K562 (cell line): ENCODE results near the gene PARD3B. TPM values are rescaled to one million over a fixed set of nuclear protein-coding genes. Genes with fewer than 3 reads are reported as not detected.
A peak's percentile ranks its signal among the peaks of the same experiment; 100 is the strongest.

Experiments used
- ATAC-seq: fragments of 200-7000 bp; cut with Tn5 transposase; 3 replicates; pipeline ENCODE4 v1.9.1; 2020; ENCODE audit warnings: moderate library complexity
- BruUV-seq: library from RNA; stranded (reverse); fragments of 400-500 nt; replicated peaks from 2 replicates; lab custom pipeline; 2021; lab: Mats Ljungman, UMichigan
- CTCF ChIA-PET: fragments of 300-600 bp; formaldehyde crosslinking; extraction: SDS; loops from one replicate; lab custom pipeline; 2021; ENCODE audit warnings: low intra/inter-chr PET ratio; lab: Yijun Ruan, JAX
- POLR2A ChIA-PET: fragments of 300-600, 350-650 bp; sonication (Branson Sonifier 250); formaldehyde crosslinking; extraction: SDS; loops from one replicate; lab custom pipeline; 2021; ENCODE audit warnings: antibody characterized with exemption, inconsistent platforms; lab: Yijun Ruan, JAX
- DNase-seq, 4 experiments: peaks; one replicate each; pipeline versions ENCODE4 v3.0.0 to v3.0.0-alpha.2; 2011 to 2018; ENCODE audit warnings: low spot score in 3 of 4, mixed read lengths in 3 of 4; ENCODE audit errors: extremely low read depth in 1 of 4
- FAIRE-seq: peaks from 2 replicates; lab custom pipeline; 2011; peaks lifted over from hg19 to GRCh38; lab: Jason Lieb, UNC
- H2AFZ ChIP-seq: 2 replicates; pipeline ENCODE4 v1.6.0; 2011; ENCODE audit warnings: low read depth, low read length, control low read depth, inconsistent platforms
- H3K27ac ChIP-seq: fragments of 200-600 bp; 3 replicates; pipeline ENCODE4 v1.8.0; 2011; ENCODE audit warnings: low read depth, mild to moderate bottlenecking, control low read depth, inconsistent platforms, low read length, moderate library complexity, mixed read lengths; ENCODE audit errors: extremely low read depth
- H3K27me3 ChIP-seq, 2 experiments: fragments of 300-600 bp in 1 of 2; 2 replicates in 1 of 2; 3 replicates in 1 of 2; pipeline versions ENCODE4 v1.6.0 to v1.8.0; 2011; ENCODE audit warnings: inconsistent platforms in 2 of 2, low read length in 2 of 2, mild to moderate bottlenecking in 1 of 2, mixed read lengths in 1 of 2, moderate library complexity in 1 of 2; ENCODE audit not compliant: control insufficient read depth in 2 of 2, insufficient read depth in 2 of 2
- H3K36me3 ChIP-seq: fragments of 300-600 bp; 3 replicates; pipeline ENCODE4 v1.8.0; 2011; ENCODE audit warnings: mild to moderate bottlenecking, low read length, inconsistent platforms; ENCODE audit not compliant: control insufficient read depth, insufficient read depth
- H3K4me1 ChIP-seq, 2 experiments: fragments of 200-600 bp in 1 of 2; replicated peaks in 1 of 2; 2 replicates in 1 of 2; 3 replicates in 1 of 2; pipeline versions ENCODE4 v1.5.1 to v1.8.0; 2011; ENCODE audit warnings: inconsistent platforms in 2 of 2, low read length in 2 of 2, mild to moderate bottlenecking in 1 of 2, mixed read lengths in 1 of 2, moderate library complexity in 1 of 2; ENCODE audit not compliant: control insufficient read depth in 2 of 2, insufficient read depth in 2 of 2
- H3K4me2 ChIP-seq: 2 replicates; pipeline ENCODE4 v1.6.1; 2011; ENCODE audit warnings: low read length, control low read depth, inconsistent platforms, mixed read lengths; ENCODE audit not compliant: insufficient read depth
- H3K4me3 ChIP-seq: fragments of 200-600 bp; sonication (generic), shearing (Covaris generic); 2 replicates; pipeline ENCODE4 v1.5.1; 2016; ENCODE audit warnings: control low read depth, inconsistent platforms
- H3K79me2 ChIP-seq: fragments of 200-600 bp; 3 replicates; pipeline ENCODE4 v1.8.0; 2011; ENCODE audit warnings: low read length, inconsistent platforms; ENCODE audit not compliant: control insufficient read depth, insufficient read depth
- H3K9ac ChIP-seq, 2 experiments: 2 replicates each; pipeline versions ENCODE4 v1.6.0 to v1.6.1; 2011; ENCODE audit warnings: low read depth in 2 of 2, low read length in 2 of 2, control low read depth in 1 of 2, inconsistent platforms in 1 of 2, mild to moderate bottlenecking in 1 of 2, mixed read lengths in 1 of 2; ENCODE audit not compliant: insufficient read depth in 1 of 2
- H3K9me1 ChIP-seq: one replicate; pipeline ENCODE4 v1.6.0; 2011; ENCODE audit warnings: inconsistent platforms, mild to moderate bottlenecking, low read length, moderate library complexity; ENCODE audit not compliant: control insufficient read depth, insufficient read depth
- H3K9me3 ChIP-seq: replicated peaks from 2 replicates; pipeline ENCODE4 v1.5.1; 2011; ENCODE audit warnings: low read depth, low read length, inconsistent platforms; ENCODE audit not compliant: control insufficient read depth, insufficient read depth
- H4K20me1 ChIP-seq: replicated peaks from 2 replicates; pipeline ENCODE4 v1.6.1; 2011; ENCODE audit warnings: low read length, inconsistent platforms, mixed read lengths; ENCODE audit not compliant: control insufficient read depth, insufficient read depth
- BACH1 ChIP-seq: fragments of 200-800 bp; sonication (Bioruptor generic); IDR thresholded peaks from 2 replicates; pipeline ENCODE4 v1.6.1; 2016; ENCODE audit warnings: missing genetic modification characterization, missing compliant biosample characterization
- C11orf30 ChIP-seq: fragments of 450-650 bp; IDR thresholded peaks from 2 replicates; pipeline ENCODE4 v1.6.1; 2016; ENCODE audit warnings: low read depth, mild to moderate bottlenecking
- CBX2 ChIP-seq: fragments of 200-600 bp; sonication (generic); IDR thresholded peaks from one replicate; pipeline ENCODE4 v1.6.1; 2012; ENCODE audit warnings: mild to moderate bottlenecking, low read length, inconsistent platforms; ENCODE audit not compliant: insufficient read depth, poor library complexity, severe bottlenecking
- FOSL1 ChIP-seq: fragments of 200-800 bp; sonication (Bioruptor generic); conservative IDR thresholded peaks from 2 replicates; pipeline ENCODE4 v1.6.1; 2016; ENCODE audit warnings: missing genetic modification characterization, missing compliant biosample characterization
- ILK ChIP-seq: fragments of 450-650 bp; IDR thresholded peaks from 2 replicates; pipeline ENCODE4 v1.6.1; 2016; ENCODE audit warnings: missing genetic modification characterization, low read depth, mild to moderate bottlenecking, missing compliant biosample characterization, moderate library complexity, borderline replicate concordance
- JUND ChIP-seq, 2 experiments: IDR thresholded peaks; 2 replicates in 1 of 2; 3 replicates in 1 of 2; pipeline ENCODE4 v1.6.1; 2011; ENCODE audit warnings: borderline replicate concordance in 2 of 2, low read depth in 2 of 2, low read length in 2 of 2, improper control_type of control experiment in 1 of 2, missing biosample characterization in 1 of 2, missing genetic modification characterization in 1 of 2, missing genetic modification reagents in 1 of 2
- MAFG ChIP-seq: fragments of 450-650 bp; conservative IDR thresholded peaks from 2 replicates; pipeline ENCODE4 v1.6.1; 2016; ENCODE audit warnings: missing genetic modification characterization, missing compliant biosample characterization
- MXI1 ChIP-seq: IDR thresholded peaks from 2 replicates; pipeline ENCODE4 v1.6.1; 2011; ENCODE audit warnings: low read depth, mild to moderate bottlenecking, improper control_type of control experiment, low read length
- NFE2 ChIP-seq: IDR thresholded peaks from 2 replicates; pipeline ENCODE4 v1.6.1; 2014; ENCODE audit warnings: antibody characterized with exemption, low read depth
- POLR2B ChIP-seq: fragments of 450-650 bp; IDR thresholded peaks from 2 replicates; pipeline ENCODE4 v1.6.1; 2018; ENCODE audit warnings: low read depth; ENCODE audit not compliant: partially characterized antibody
- WGBS: fragments of 100-300 bp; shearing (Covaris generic); methylation state at CpG from one replicate; pipeline ENCODE4 v1.1.6; 2016; ENCODE audit warnings: low coverage, mixed read lengths; ENCODE audit not compliant: insufficient coverage; ENCODE audit errors: missing lambda C conversion rate; 5-methylcytosine and 5-hydroxymethylcytosine counted together
- in situ Hi-C: fragments of 300-500 bp; cut with MboI; formaldehyde crosslinking; loops from 4 replicates; pipeline ENCODE4 v1.15.0; 2018; ENCODE audit warnings: inconsistent platforms, mixed read lengths
- intact Hi-C: fragments of 100-400 bp; cut with micrococcal nuclease; formaldehyde crosslinking; loops from 2 replicates; pipeline ENCODE4 v1.14.2; 2022
- polyA plus RNA-seq, 8 experiments: library from polyadenylated mRNA; depleted of rRNA in 4 of 8; stranded (reverse) in 5 of 8; unstranded in 3 of 8; fragments of >200 nt; fragmentation: Nextera tagmentation in 2 of 8; fragmentation: Illumina TruSeq in 1 of 8; extraction: Ambion mirVana in 2 of 8; extraction: Trizol in 1 of 8; gene quantifications; 2 replicates each; pipeline versions ENCODE4 v1.2.1 to v1.2.3, GENCODE V29; 2011 to 2014; ENCODE audit warnings: inconsistent platforms in 1 of 8, missing spikeins in 1 of 8
- total RNA-seq, 7 experiments: library from RNA; depleted of rRNA in 6 of 7; stranded (reverse); fragments of >200 nt in 6 of 7; fragmentation: Illumina TruSeq in 2 of 7; extraction: Trizol in 2 of 7; gene quantifications; 2 replicates each; pipeline versions ENCODE4 v1.2.1 to v1.2.3, GENCODE V29; 2011 to 2021; ENCODE audit warnings: low replicate concordance in 1 of 7
- TF ChIP-seq, protein P1 (sequence below): fragments of 250-450 bp; sonication (Bioruptor Pico); IDR thresholded peaks from 2 replicates; pipeline ENCODE4 v1.4.0; 2020
- TF ChIP-seq, protein P2 (sequence below): fragments of 250-450 bp; sonication (Bioruptor Pico); IDR thresholded peaks from 2 replicates; pipeline ENCODE4 v1.8.0; 2021; ENCODE audit warnings: borderline replicate concordance, mild to moderate bottlenecking, moderate library complexity; ENCODE audit not compliant: poor library complexity, severe bottlenecking
- TF ChIP-seq, protein P3 (sequence below): fragments of 450-650 bp; IDR thresholded peaks from 2 replicates; pipeline ENCODE4 v1.6.1; 2018; ENCODE audit not compliant: partially characterized antibody

Gene PARD3B
- total and polyA plus RNA-seq, 9 of the 15 experiments (the other 6 are each of a cell fraction or from before 2014, with no cell fraction given), result 0.15 to 3.0 (median 1.1) TPM

DNA sequence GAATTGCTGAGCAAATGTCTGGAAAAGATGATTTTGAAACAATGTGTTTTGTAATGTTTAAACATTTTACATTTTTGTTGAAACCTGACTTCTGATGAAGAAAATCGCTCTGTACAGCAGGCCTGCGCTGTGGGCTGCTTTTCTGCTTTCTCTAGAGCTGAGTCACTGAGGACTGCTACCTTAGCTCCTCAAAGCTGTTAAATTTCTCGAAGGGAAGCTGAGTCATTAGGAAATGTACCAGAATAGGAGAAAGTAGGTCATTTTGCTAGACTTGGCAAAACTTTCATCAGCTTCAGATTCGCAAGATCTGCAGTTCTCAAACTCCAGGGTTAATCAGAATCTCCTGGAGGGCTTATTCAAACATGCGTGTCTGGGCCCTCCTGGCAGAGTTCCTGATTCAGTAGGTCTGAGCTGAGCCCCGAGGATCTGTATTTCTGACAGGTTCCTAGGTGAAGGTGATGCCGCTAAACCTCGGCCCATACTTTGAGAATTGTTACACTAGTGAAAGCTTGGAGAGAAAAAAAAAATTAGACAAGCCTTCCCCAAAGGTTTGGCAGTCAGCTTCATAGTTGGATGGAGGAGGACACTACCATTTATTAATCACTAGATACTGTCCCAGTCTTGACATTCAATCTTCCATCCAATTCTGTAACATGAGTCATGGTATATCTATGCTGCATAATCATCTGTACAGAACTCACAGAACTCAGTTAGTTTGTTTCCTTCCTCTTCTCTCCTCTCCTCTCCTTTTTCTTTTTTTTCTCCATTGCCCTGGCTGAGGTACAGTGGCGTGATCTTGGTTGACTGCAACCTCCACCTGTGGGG is 297.6 kb downstream of the PARD3B start:
- intact Hi-C loops (no loop called here), in situ Hi-C loops (no loop called here)
- H3K27me3 ChIP-seq, result no peaks in the 10 kb centered on the region
- no peaks in the 10 kb centered on the region for H3K79me2 ChIP-seq
- no peak overlapping the region for H2AFZ ChIP-seq
- no peak overlapping the region for H3K9ac ChIP-seq
- POLR2A ChIA-PET, result interaction anchor here (0.6 to 0.7 kb wide), 3 partner anchors 9 to 806 kb away, joined by 3 to 5 read pairs (median 4); no protein-coding TSS in a partner anchor
- peak; percentile 51; the same call in 1 of the 3 replicates for ATAC-seq
- CTCF ChIA-PET, result no interaction called here
- H3K9me1 ChIP-seq, result no peaks in the 10 kb centered on the region
- H3K4me2 ChIP-seq, result no peak overlapping the region
- no peaks in the 10 kb centered on the region for H4K20me1 ChIP-seq
- BruUV-seq, result no TSS peak
- H3K36me3 ChIP-seq, result no peaks in the 10 kb centered on the region
- peak in 2 of 4 experiments; percentile 6 to 8 for DNase-seq
- no peak overlapping the region for H3K27ac ChIP-seq
- H3K4me3 ChIP-seq, result no peak overlapping the region
- H3K4me1 ChIP-seq, result no peaks in the 10 kb centered on the region
- no peaks in the 10 kb centered on the region for H3K9me3 ChIP-seq
- 3% methylated on average over 8 of the region's 9 CpGs for WGBS
- peak; percentile 67 for FAIRE-seq
- peak; percentile 72 for TF ChIP-seq BACH1 (tag)
- TF ChIP-seq MAFG (tag), result peak; percentile 49
- no peak for TF ChIP-seq MXI1
- TF ChIP-seq, protein P1, sequence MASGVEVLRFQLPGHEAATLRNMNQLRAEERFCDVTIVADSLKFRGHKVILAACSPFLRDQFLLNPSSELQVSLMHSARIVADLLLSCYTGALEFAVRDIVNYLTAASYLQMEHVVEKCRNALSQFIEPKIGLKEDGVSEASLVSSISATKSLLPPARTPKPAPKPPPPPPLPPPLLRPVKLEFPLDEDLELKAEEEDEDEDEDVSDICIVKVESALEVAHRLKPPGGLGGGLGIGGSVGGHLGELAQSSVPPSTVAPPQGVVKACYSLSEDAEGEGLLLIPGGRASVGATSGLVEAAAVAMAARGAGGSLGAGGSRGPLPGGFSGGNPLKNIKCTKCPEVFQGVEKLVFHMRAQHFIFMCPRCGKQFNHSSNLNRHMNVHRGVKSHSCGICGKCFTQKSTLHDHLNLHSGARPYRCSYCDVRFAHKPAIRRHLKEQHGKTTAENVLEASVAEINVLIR, result no peak
- peak; percentile 60 for TF ChIP-seq FOSL1 (tag)
- TF ChIP-seq ILK (tag), result no peak
- TF ChIP-seq CBX2, result no peak
- TF ChIP-seq, protein P2, sequence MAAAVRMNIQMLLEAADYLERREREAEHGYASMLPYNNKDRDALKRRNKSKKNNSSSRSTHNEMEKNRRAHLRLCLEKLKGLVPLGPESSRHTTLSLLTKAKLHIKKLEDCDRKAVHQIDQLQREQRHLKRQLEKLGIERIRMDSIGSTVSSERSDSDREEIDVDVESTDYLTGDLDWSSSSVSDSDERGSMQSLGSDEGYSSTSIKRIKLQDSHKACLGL (CRISPR knock-in tag), result no peak
- TF ChIP-seq, protein P3, sequence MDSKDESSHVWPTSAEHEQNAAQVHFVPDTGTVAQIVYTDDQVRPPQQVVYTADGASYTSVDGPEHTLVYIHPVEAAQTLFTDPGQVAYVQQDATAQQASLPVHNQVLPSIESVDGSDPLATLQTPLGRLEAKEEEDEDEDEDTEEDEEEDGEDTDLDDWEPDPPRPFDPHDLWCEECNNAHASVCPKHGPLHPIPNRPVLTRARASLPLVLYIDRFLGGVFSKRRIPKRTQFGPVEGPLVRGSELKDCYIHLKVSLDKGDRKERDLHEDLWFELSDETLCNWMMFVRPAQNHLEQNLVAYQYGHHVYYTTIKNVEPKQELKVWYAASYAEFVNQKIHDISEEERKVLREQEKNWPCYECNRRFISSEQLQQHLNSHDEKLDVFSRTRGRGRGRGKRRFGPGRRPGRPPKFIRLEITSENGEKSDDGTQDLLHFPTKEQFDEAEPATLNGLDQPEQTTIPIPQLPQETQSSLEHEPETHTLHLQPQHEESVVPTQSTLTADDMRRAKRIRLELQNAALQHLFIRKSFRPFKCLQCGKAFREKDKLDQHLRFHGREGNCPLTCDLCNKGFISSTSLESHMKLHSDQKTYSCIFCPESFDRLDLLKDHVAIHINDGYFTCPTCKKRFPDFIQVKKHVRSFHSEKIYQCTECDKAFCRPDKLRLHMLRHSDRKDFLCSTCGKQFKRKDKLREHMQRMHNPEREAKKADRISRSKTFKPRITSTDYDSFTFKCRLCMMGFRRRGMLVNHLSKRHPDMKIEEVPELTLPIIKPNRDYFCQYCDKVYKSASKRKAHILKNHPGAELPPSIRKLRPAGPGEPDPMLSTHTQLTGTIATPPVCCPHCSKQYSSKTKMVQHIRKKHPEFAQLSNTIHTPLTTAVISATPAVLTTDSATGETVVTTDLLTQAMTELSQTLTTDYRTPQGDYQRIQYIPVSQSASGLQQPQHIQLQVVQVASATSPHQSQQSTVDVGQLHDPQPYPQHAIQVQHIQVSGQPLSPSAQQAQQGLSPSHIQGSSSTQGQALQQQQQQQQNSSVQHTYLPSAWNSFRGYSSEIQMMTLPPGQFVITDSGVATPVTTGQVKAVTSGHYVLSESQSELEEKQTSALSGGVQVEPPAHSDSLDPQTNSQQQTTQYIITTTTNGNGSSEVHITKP, result no peak
- peak; percentile 57; the same call in 1 of the 2 replicates for TF ChIP-seq C11orf30
- TF ChIP-seq POLR2B, result no peak
- TF ChIP-seq JUND (IDR thresholded peaks at IDR 0.05; ENCODE audit: borderline replicate concordance, low read depth, low read length), result no peak
- peak; percentile 17; the same call in 1 of the 3 replicates for TF ChIP-seq JUND (tag; IDR thresholded peaks at IDR 0.05; ENCODE audit: borderline replicate concordance, low read depth, low read length)
- peak; percentile 30; the same call in 1 of the 2 replicates for TF ChIP-seq NFE2
